Mesenchymal stem cell (in vitro differentiated cells and primary cell): ENCODE data around the gene KCNE1.
A peak's percentile ranks its signal among the peaks of the same experiment; 100 is the strongest.

Experiments
- DNase-seq: peaks from one replicate; pipeline ENCODE4 v3.0.0-alpha.2; 2013
- H2AFZ ChIP-seq: one replicate; pipeline ENCODE4 v1.6.1; 2013; ENCODE audit warnings: low read depth, mild to moderate bottlenecking, control low read depth, inconsistent platforms, low read length, moderate library complexity
- H2AK5ac ChIP-seq: 2 replicates; pipeline ENCODE4 v1.6.1; 2013; ENCODE audit warnings: low read length, moderate library complexity, mild to moderate bottlenecking, inconsistent platforms; ENCODE audit not compliant: severe bottlenecking
- H2BK120ac ChIP-seq: one replicate; pipeline ENCODE4 v1.6.1; 2013; ENCODE audit warnings: low read depth, mild to moderate bottlenecking, inconsistent platforms, low read length, moderate library complexity
- H2BK12ac ChIP-seq, 2 experiments: one replicate each; pipeline ENCODE4 v1.6.1; 2013; ENCODE audit warnings: inconsistent platforms in 2 of 2, low read length in 2 of 2, mild to moderate bottlenecking in 2 of 2, moderate library complexity in 2 of 2, control low read depth in 1 of 2
- H2BK15ac ChIP-seq: one replicate; pipeline ENCODE4 v1.6.1; 2013; ENCODE audit warnings: mild to moderate bottlenecking, low read depth, inconsistent platforms; ENCODE audit not compliant: poor library complexity, severe bottlenecking
- H2BK5ac ChIP-seq: 2 replicates; pipeline ENCODE4 v1.6.1; 2013; ENCODE audit warnings: low read depth, mild to moderate bottlenecking, low read length, control low read depth, inconsistent platforms; ENCODE audit not compliant: poor library complexity, severe bottlenecking
- H3K14ac ChIP-seq, 2 experiments: one replicate each; pipeline ENCODE4 v1.6.1; 2013; ENCODE audit warnings: inconsistent platforms in 2 of 2, low read length in 2 of 2, control low read depth in 1 of 2, mild to moderate bottlenecking in 1 of 2, moderate library complexity in 1 of 2
- H3K18ac ChIP-seq, 2 experiments: one replicate each; pipeline ENCODE4 v1.6.1; 2013; ENCODE audit warnings: inconsistent platforms in 2 of 2, low read length in 2 of 2, control low read depth in 1 of 2, low read depth in 1 of 2, mild to moderate bottlenecking in 1 of 2
- H3K23ac ChIP-seq, 2 experiments: one replicate each; pipeline ENCODE4 v1.6.1; 2013; ENCODE audit warnings: inconsistent platforms in 2 of 2, low read length in 2 of 2, mild to moderate bottlenecking in 2 of 2, moderate library complexity in 2 of 2, control low read depth in 1 of 2
- H3K27ac ChIP-seq: 2 replicates; pipeline ENCODE4 v1.5.1; 2013; ENCODE audit warnings: mild to moderate bottlenecking, moderate library complexity, low read length, control low read depth, inconsistent platforms; ENCODE audit not compliant: poor library complexity, severe bottlenecking
- H3K27me3 ChIP-seq, 2 experiments: 2 replicates each; pipeline versions ENCODE4 v1.6.1 to v1.7.0; 2013; ENCODE audit warnings: low read length in 2 of 2, mild to moderate bottlenecking in 2 of 2, moderate library complexity in 2 of 2, control low read depth in 1 of 2, inconsistent platforms in 1 of 2; ENCODE audit not compliant: control insufficient read depth in 1 of 2, insufficient read depth in 1 of 2
- H3K36me3 ChIP-seq, 2 experiments: 2 replicates each; pipeline versions ENCODE4 v1.6.1 to v1.7.0; 2013; ENCODE audit warnings: low read length in 2 of 2, control low read depth in 1 of 2, inconsistent platforms in 1 of 2, low read depth in 1 of 2, mild to moderate bottlenecking in 1 of 2; ENCODE audit not compliant: insufficient read depth in 2 of 2, control insufficient read depth in 1 of 2
- H3K4ac ChIP-seq, 2 experiments: one replicate each; pipeline ENCODE4 v1.6.1; 2013; ENCODE audit warnings: inconsistent platforms in 2 of 2, low read length in 2 of 2, mild to moderate bottlenecking in 2 of 2, moderate library complexity in 2 of 2, control low read depth in 1 of 2, low read depth in 1 of 2
- H3K4me1 ChIP-seq: 2 replicates; pipeline ENCODE4 v1.6.1; 2013; ENCODE audit warnings: low read depth, low read length, control low read depth; ENCODE audit not compliant: control insufficient read depth, insufficient read depth
- H3K4me2 ChIP-seq: 2 replicates; pipeline ENCODE4 v1.6.1; 2013; ENCODE audit warnings: low read length, mild to moderate bottlenecking, inconsistent platforms; ENCODE audit not compliant: poor library complexity, severe bottlenecking
- H3K4me3 ChIP-seq, 2 experiments: 2 replicates each; pipeline versions ENCODE4 v1.5.1 to v1.7.0; 2013; ENCODE audit warnings: low read length in 2 of 2, mild to moderate bottlenecking in 2 of 2, control low read depth in 1 of 2, low read depth in 1 of 2; ENCODE audit not compliant: insufficient read depth in 1 of 2
- H3K79me1 ChIP-seq: replicated peaks from 2 replicates; pipeline ENCODE4 v1.6.1; 2013; ENCODE audit warnings: mild to moderate bottlenecking, control low read depth, low read length, inconsistent platforms; ENCODE audit not compliant: poor library complexity, severe bottlenecking
- H3K9ac ChIP-seq: 2 replicates; pipeline ENCODE4 v1.7.0; 2013; ENCODE audit warnings: mild to moderate bottlenecking, low read length, moderate library complexity
- H3K9me3 ChIP-seq: 2 replicates; pipeline ENCODE4 v1.7.0; 2013; ENCODE audit warnings: mild to moderate bottlenecking, low read length; ENCODE audit not compliant: control insufficient read depth
- H4K8ac ChIP-seq: one replicate; pipeline ENCODE4 v1.6.1; 2013; ENCODE audit warnings: inconsistent platforms, mild to moderate bottlenecking, low read length, moderate library complexity
- H4K91ac ChIP-seq: one replicate; pipeline ENCODE4 v1.6.1; 2013; ENCODE audit warnings: mild to moderate bottlenecking, low read length, inconsistent platforms
- WGBS: methylation state at CpG from one replicate; pipeline ENCODE4 v1.1.7; 2013; ENCODE audit warnings: mixed read lengths; 5-methylcytosine and 5-hydroxymethylcytosine counted together

The KCNE1 gene

GRCh38 chr21:34519016-34519415, 7.0 kb upstream of the KCNE1 start:
- Histone ChIP-seq H3K14ac (no peak overlapping the region), H3K4me2 (no peak overlapping the region), H2BK15ac (no peak overlapping the region), H4K91ac (no peak overlapping the region), H3K18ac (no peak overlapping the region), H3K27me3 (no peaks in the 10 kb centered on the region), H2BK12ac (no peak overlapping the region), H3K4me3 (no peak overlapping the region), H2AK5ac (no peak overlapping the region), H2BK120ac (no peak overlapping the region), H3K4me1 (peaks cover 37% of the 10 kb centered on the region), H3K79me1 (peaks cover 10% of the 10 kb centered on the region), H3K36me3 (peaks cover 53 to 79% of the 10 kb centered on the region in 2 experiments), H3K27ac (peak overlapping the region; percentile 45), H3K4ac (no peak overlapping the region), H4K8ac (no peak overlapping the region), H3K9ac (no peak overlapping the region), H2BK5ac (no peak overlapping the region), H3K23ac (no peak overlapping the region), H2AFZ (no peak overlapping the region), H3K9me3 (no peaks in the 10 kb centered on the region)
- 91% methylated on average over 4 of the region's 4 CpGs for WGBS
- no peak for DNase-seq

GRCh38 chr21:34518301-34518700, 6.3 kb upstream of the KCNE1 start:
- WGBS, result 97% methylated on average over 5 of the region's 5 CpGs
- H3K9me3 ChIP-seq, result no peaks in the 10 kb centered on the region
- H3K27me3 ChIP-seq, result no peaks in the 10 kb centered on the region
- H3K9ac ChIP-seq, result no peak overlapping the region
- H3K4me2 ChIP-seq, result no peak overlapping the region
- peak overlapping the region; percentile 45 for H3K27ac ChIP-seq
- peaks cover 9% of the 10 kb centered on the region for H3K79me1 ChIP-seq
- no peak overlapping the region for H2BK120ac ChIP-seq
- no peak overlapping the region for H2AK5ac ChIP-seq
- H3K18ac ChIP-seq, result no peak overlapping the region
- peaks cover 53 to 77% of the 10 kb centered on the region in 2 experiments for H3K36me3 ChIP-seq
- H3K4me3 ChIP-seq, result no peak overlapping the region
- H3K14ac ChIP-seq, result no peak overlapping the region
- H4K8ac ChIP-seq, result no peak overlapping the region
- H2BK5ac ChIP-seq, result no peak overlapping the region
- no peak overlapping the region for H4K91ac ChIP-seq
- H3K4me1 ChIP-seq, result peaks cover 35% of the 10 kb centered on the region
- no peak overlapping the region for H2BK12ac ChIP-seq
- H3K23ac ChIP-seq, result no peak overlapping the region
- no peak overlapping the region for H3K4ac ChIP-seq
- H2AFZ ChIP-seq, result no peak overlapping the region
- DNase-seq, result no peak
- no peak overlapping the region for H2BK15ac ChIP-seq

GRCh38 chr21:34517491-34518245, 5.7 kb upstream of the KCNE1 start:
- 95% methylated on average over 21 of the region's 22 CpGs for WGBS
- H3K36me3 ChIP-seq, result peaks cover 48 to 71% of the 10 kb centered on the region in 2 experiments

GRCh38 chr21:34517039-34517438, 5.0 kb upstream of the KCNE1 start:
- no peak overlapping the region for H3K18ac ChIP-seq
- no peaks in the 10 kb centered on the region for H3K9me3 ChIP-seq
- H3K4ac ChIP-seq, result no peak overlapping the region
- H3K27me3 ChIP-seq, result no peaks in the 10 kb centered on the region
- no peak overlapping the region for H3K23ac ChIP-seq
- H4K91ac ChIP-seq, result no peak overlapping the region
- no peak overlapping the region for H2BK5ac ChIP-seq
- H4K8ac ChIP-seq, result no peak overlapping the region
- no peak overlapping the region for H2BK12ac ChIP-seq
- no peak overlapping the region for H2AK5ac ChIP-seq
- no peak overlapping the region for H3K4me3 ChIP-seq
- H3K4me2 ChIP-seq, result no peak overlapping the region
- no peak overlapping the region for H2AFZ ChIP-seq
- H3K9ac ChIP-seq, result no peak overlapping the region
- H3K36me3 ChIP-seq, result peaks cover 42 to 66% of the 10 kb centered on the region in 2 experiments
- no peak overlapping the region for H2BK120ac ChIP-seq
- no peak for DNase-seq
- no peak overlapping the region for H2BK15ac ChIP-seq
- WGBS, result 91% methylated on average over 5 of the region's 5 CpGs
- peaks cover 27% of the 10 kb centered on the region for H3K4me1 ChIP-seq
- peaks cover 6% of the 10 kb centered on the region for H3K79me1 ChIP-seq
- no peak overlapping the region for H3K27ac ChIP-seq
- no peak overlapping the region for H3K14ac ChIP-seq

More at GRCh38 chr21:34517491-34518245, 5.7 kb upstream of the KCNE1 start:
- peaks cover 30% of the 10 kb centered on the region for H3K4me1 ChIP-seq
- peak overlapping the region; percentile 17 for H3K27ac ChIP-seq
- H2BK12ac ChIP-seq, result no peak overlapping the region
- no peak overlapping the region for H2BK5ac ChIP-seq
- no peak overlapping the region for H3K18ac ChIP-seq
- H2BK120ac ChIP-seq, result no peak overlapping the region
- peak; percentile 36 for DNase-seq
- no peak overlapping the region for H3K4me2 ChIP-seq
- no peaks in the 10 kb centered on the region for H3K27me3 ChIP-seq
- H3K23ac ChIP-seq, result no peak overlapping the region
- H3K79me1 ChIP-seq, result peaks cover 6% of the 10 kb centered on the region
- H4K8ac ChIP-seq, result no peak overlapping the region
- H3K9ac ChIP-seq, result no peak overlapping the region
- H4K91ac ChIP-seq, result no peak overlapping the region
- no peak overlapping the region for H2AFZ ChIP-seq
- H2AK5ac ChIP-seq, result no peak overlapping the region
- H3K14ac ChIP-seq, result no peak overlapping the region
- no peak overlapping the region for H2BK15ac ChIP-seq
- no peak overlapping the region for H3K4ac ChIP-seq
- no peaks in the 10 kb centered on the region for H3K9me3 ChIP-seq
- no peak overlapping the region for H3K4me3 ChIP-seq
